ENCODE data around the gene KRT82.
"Not testable (repeated sequence)": the region's sequence is repeated elsewhere in the genome, so short reads cannot be mapped to it uniquely, and the experiment has no call there.

The KRT82 gene

DNA sequence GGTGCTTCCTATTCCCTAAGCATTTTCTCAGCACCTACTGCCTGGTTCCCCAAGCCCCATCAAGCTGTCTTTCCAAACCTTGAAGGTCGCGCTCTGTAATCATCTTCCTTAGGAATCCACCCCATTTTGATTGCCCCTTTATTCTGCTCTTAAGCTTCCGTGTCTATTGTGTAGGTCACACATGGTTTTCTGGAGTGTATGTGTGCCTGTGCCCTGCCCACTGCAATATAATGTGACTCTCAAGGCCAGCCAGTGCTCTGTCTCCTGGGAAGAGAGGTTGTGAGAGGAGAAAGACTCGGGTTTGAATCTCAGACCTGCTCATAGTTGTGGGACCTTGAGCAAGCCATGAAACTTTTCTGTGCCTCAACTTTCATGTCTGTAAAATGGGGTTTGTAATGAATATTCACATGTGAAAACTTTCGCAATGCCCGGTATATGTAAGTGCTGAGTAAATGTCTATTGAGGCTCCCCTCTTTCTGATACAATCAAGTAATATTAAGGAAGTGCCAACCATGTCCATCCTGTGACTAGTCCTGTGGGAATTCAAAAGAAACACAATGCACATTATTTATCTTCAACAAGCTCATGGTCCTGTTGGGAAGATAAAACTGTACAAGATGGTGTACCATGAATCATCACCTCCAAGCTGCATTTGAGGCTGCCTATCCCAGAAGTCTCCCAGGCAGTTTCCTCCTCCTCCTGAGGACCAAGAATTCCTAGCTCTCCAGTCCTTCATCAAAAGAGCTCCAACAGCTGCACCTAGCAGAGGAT is 28.8 kb upstream of the KRT82 start:
- DNase-seq = no peak

- no peak for DNase-seq
These were observed 28.1 kb upstream of the KRT82 start, which contains the start of gene KRT75 for GRCh38 chr12:52434081-52434733. Gene KRT75 (minus strand): TSS chr12:52434371. CDS start chr12:52434304, 67 bp downstream.

DNA sequence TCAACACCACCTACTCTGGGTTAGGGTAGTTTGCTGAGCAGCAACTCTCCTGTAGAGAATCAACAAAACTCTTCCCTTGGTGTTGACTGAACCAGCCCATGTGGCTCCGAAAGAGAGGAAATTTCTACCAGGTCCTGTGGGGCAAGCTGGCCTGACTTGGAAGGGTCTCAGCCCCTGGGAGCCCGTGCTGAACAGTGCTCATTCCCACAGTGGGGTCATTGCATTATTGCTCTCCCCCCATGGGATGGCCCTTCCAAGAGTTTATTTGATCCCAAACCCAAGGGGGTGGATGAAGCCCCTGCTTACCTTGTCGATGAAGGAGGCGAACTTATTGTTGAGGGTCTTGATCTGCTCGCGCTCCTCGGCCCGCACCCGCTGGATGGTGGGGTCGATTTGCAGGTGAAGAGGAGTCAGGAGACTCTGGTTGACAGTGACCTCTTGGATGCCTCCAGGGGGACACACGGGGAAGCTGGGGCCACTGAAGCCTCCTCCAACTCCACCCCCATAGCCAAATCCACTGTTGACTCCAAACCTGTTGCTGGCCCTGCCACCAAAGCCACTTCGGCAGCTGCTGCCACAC is 27.5 kb upstream of the KRT82 start:
- no peak for DNase-seq

DNA sequence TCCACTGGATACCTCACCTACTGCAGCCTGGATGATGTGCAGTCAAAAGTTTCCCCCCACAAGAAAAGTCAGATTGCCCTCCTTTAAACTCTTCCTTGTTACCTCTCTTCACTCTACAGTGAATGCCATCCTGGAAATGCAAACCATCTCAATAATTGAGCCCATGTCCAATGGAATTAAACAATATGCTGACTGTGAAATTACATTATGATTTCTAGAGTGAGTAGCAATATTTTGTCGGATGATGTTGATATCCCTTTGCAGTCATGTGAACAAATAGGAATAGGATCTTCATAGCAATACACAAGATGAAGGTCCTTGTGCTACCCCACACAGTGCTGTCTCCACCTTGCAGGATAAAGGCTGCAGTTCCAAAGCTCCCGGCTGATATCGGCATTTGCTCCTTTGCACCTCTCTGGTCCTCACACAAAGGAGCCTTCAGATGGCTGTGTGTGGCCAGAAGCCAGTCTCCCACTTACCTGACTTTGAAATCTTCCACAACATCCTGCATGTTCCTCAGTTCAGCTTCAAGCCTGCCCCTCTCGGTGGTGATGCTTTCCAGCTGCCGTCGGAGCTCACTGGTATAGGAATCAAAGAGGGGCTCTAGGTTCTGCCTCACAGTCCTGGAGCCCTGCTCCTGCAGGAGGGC is 26.5 kb upstream of the KRT82 start:
- DNase-seq = no peak

DNA sequence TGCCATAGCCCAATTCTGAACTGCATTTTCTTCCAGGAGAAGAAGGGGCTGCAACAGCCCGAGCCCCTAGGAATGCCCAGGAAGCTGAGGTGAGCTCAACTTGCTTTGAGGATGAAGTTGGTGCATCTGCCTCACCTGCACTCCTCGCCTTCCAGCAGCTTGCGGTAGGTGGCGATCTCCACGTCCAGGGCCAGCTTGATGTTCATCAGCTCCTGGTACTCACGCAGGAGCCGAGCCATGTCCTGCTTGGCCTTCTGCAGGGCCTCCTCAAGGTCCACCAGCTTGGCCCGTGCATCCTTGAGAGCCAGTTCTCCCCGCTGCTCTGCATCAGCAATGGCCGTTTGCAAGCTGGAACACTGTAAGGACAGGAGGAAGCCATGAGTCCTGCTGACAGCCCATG is 22.0 kb upstream of the KRT82 start:
- peak in 1 of 2 donors; percentile 2 for DNase-seq

- no peak for DNase-seq
These were observed 20.9 kb upstream of the KRT82 start for GRCh38 chr12:52427083-52427482.

DNA sequence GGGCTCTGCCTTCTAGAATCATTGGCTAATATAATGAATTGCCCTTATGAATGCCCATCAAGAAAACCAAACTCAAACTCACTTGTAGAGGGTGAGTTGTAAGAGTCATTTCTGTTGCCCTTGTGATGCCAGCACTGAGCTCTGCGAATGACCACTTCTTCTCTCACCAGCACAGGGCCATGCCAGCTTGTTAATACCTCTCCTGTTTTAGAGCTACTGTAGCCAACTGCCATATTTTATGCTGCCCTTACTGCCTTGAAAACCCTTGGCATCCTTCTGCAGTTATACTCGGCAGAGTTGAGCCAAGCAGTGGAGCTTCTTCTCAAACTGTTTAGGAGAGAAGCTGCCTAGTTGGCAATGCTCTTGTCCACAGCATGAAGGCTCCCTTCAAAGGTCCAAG is 19.9 kb upstream of the KRT82 start:
- no peak for DNase-seq

DNA sequence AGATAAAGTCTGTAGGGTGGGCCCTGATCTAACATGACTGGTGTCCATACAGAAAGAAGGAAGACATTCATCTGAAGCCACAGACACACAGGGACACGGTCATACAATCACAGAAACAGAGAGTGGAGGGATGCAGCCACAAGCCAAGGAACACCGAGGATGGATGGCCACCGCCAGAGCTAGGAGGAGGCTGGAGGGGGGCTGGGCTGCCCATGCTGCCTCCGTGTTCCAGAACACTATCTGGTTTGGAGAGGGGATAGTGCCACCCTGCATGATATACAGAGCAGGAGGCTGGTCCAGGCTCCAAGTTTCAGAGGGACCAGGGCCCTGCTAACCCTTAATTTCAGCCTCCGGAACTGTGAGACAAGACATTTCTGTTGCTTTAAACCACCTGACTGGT is 19.3 kb upstream of the KRT82 start:
- DNase-seq = no peak

DNA sequence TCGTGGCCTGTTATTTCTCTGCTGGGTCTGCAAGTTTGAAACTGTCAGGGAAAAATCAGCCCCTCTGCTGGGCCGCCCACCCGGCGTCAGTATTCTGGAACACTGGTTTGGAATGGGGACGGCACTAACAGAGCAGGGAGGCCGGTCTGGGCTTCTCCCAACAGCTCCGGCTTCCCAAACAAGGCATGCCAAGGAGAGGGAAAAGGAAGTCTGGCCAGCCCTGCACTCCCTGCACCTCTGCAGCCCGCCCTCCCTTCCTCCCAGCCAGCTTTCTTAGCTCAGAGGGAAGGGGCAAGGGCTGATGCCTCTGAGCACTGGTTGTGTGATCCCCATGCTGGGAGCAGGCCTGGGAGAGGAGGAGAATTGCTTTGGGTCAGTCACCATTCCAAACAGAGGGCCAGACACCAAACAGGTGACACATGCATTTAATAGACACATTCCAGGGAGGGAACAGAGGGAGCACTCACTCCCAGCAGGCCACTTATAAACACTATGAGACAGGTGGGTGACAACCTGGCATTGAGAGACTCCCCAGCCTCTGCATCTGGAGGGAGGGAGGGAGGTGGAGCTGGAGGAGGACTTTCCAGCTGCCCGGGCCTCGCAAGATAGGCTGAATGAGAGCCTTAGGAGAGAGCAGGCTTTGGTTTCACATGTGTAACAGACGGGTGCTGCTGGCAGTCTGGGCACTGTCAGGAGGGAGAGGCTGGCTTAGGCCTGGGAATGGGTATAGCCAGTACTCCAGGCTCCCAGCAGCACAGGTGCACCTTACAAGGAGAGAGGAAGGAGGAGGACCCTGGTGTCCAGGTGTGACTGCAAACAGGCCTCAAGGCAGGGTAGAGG is 17.7 kb upstream of the KRT82 start:
- no peak for DNase-seq

- DNase-seq = no peak
These were observed 16.9 kb upstream of the KRT82 start for GRCh38 chr12:52423035-52423434.

DNA sequence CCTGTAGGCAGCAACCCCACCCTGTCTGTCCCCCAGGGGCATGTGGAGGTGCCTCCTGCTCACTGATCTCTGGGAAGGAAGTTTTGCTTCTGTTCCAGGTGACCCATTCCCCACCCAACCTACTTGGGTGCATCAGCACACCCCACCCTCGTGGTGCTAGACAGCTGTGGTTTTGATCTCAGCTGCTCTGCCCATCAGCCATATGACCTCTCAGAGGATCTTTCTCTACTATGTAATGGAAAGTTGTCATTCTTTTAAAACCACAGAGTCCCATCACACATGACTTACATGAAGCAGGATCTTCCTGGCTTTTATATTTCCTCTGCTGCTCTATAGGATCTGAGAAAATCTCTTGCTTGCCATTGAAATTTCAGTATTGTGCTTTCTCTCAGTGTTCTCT is 13.5 kb upstream of the KRT82 start:
- DNase-seq = no peak

- no peak for DNase-seq
These were observed 12.5 kb upstream of the KRT82 start for GRCh38 chr12:52418576-52419110.

GRCh38 chr12:52417740-52418139 is 11.6 kb upstream of the KRT82 start:
- no peak for DNase-seq

GRCh38 chr12:52416795-52417194 is 10.7 kb upstream of the KRT82 start:
- DNase-seq = no peak

- DNase-seq = no peak
These were observed 10.0 kb upstream of the KRT82 start for GRCh38 chr12:52415870-52416750.

GRCh38 chr12:52414936-52415335 is 8.8 kb upstream of the KRT82 start:
- DNase-seq = no peak

DNA sequence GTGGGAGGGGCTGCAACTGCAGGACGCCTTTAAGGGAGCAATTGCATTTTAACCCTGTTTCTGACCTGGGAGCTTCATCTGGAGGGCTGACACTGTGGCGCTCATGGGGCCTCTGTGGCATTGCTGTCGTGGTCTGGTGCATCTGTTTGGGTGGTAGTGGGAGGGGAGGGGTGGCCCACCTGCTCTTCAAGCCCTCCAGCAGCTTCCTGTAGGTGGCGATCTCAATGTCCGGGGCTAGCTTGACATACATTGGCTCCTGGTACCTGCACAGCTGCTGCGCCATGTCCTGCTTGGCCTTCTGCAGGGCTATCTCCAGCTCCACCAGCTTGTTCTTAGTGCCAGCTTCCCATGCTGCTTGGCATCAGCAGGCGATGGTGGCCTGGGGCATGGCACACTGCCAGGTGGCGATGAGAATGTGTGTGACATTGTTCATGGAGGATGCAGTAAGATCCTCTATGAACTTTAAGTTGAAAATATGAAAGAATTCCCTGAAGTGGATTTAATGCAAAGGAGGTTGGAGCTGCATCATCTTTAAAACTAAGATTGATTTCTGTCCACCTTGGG is 7.7 kb upstream of the KRT82 start:
- DNase-seq = no peak

- DNase-seq = no peak
These were observed 7.1 kb upstream of the KRT82 start for GRCh38 chr12:52413202-52413601.

- no peak for DNase-seq
These were observed 5.7 kb upstream of the KRT82 start for GRCh38 chr12:52411815-52412214.

GRCh38 chr12:52410589-52411248 is 4.6 kb upstream of the KRT82 start:
- DNase-seq = not testable (repeated sequence)

Data from stimulated activated CD4-positive, alpha-beta T cell treated with anti-CD3 and anti-CD28 coated beads, Interleukin-2, amount 100 ng/mL, for 24 hours (primary cell).